Natural killer cell (primary cell): ENCODE results near the gene TPT1. TPM values are rescaled to one million over a fixed set of nuclear protein-coding genes. Genes with fewer than 3 reads are reported as not detected.

Experiments used
- ATAC-seq, 3 donors: fragments of 150-1000 bp in 2 of 3; fragments of 200-7000 bp in 1 of 3; cut with Tn5 transposase; 1 replicate in 1 of 3; 2 replicates in 2 of 3; pipeline ENCODE4 v1.10.0; 2021; ENCODE audit warnings: mild to moderate bottlenecking in 2 of 3, moderate library complexity in 2 of 3
- DNase-seq, 2 donors: peaks; one replicate each; pipeline versions ENCODE4 v3.0.0 to v3.0.0-alpha.2; 2013 to 2021; ENCODE audit warnings: mixed read lengths in 1 of 2
- H3K27ac ChIP-seq: one replicate; pipeline ENCODE4 v1.5.1; 2013; ENCODE audit warnings: mild to moderate bottlenecking, low read length
- H3K27me3 ChIP-seq: one replicate; pipeline ENCODE4 v1.6.1; 2013; ENCODE audit warnings: low read length; ENCODE audit not compliant: control insufficient read depth, insufficient read depth
- H3K36me3 ChIP-seq: one replicate; pipeline ENCODE4 v1.6.1; 2013; ENCODE audit warnings: low read length; ENCODE audit not compliant: control insufficient read depth, insufficient read depth
- H3K4me1 ChIP-seq: one replicate; pipeline ENCODE4 v1.6.1; 2013; ENCODE audit warnings: low read length; ENCODE audit not compliant: control insufficient read depth, insufficient read depth
- H3K4me3 ChIP-seq: one replicate; pipeline ENCODE4 v1.5.1; 2013; ENCODE audit warnings: low read length
- H3K9me3 ChIP-seq: one replicate; pipeline ENCODE4 v1.6.1; 2013; ENCODE audit warnings: low read length; ENCODE audit not compliant: control insufficient read depth, insufficient read depth
- H3K27ac Mint-ChIP-seq, 2 donors: one replicate each; pipeline ENCODE4 v1.8.0; 2022; ENCODE audit warnings: mild to moderate bottlenecking in 2 of 2, mixed read lengths in 2 of 2, moderate library complexity in 1 of 2
- H3K27me3 Mint-ChIP-seq, 2 donors: one replicate each; pipeline ENCODE4 v1.8.0; 2022; ENCODE audit warnings: low read depth in 2 of 2, mixed read lengths in 2 of 2
- H3K36me3 Mint-ChIP-seq: one replicate; pipeline ENCODE4 v1.8.0; 2022; ENCODE audit warnings: mixed read lengths
- H3K4me1 Mint-ChIP-seq, 2 donors: one replicate each; pipeline ENCODE4 v1.8.0; 2022; ENCODE audit warnings: mixed read lengths in 2 of 2
- H3K4me3 Mint-ChIP-seq: one replicate; pipeline ENCODE4 v1.8.0; 2022; ENCODE audit warnings: mild to moderate bottlenecking, moderate library complexity, mixed read lengths
- H3K9me3 Mint-ChIP-seq, 2 donors: one replicate each; pipeline ENCODE4 v1.8.0; 2022; ENCODE audit warnings: mixed read lengths in 2 of 2
- CTCF ChIP-seq: fragments of 200-600 bp; IDR thresholded peaks from one replicate; pipeline ENCODE4 v1.8.0; 2022; ENCODE audit warnings: antibody characterized with exemption
- WGBS: methylation state at CpG from one replicate; pipeline ENCODE4 v1.1.7; 2013; ENCODE audit warnings: missing lambda C conversion rate; ENCODE audit not compliant: insufficient coverage; 5-methylcytosine and 5-hydroxymethylcytosine counted together
- intact Hi-C: fragments of 100-400 bp; cut with micrococcal nuclease; formaldehyde crosslinking; loops from one replicate; pipeline ENCODE4 v1.14.2; 2022
- total RNA-seq, 4 donors: library from RNA; stranded (reverse); fragments of 120-200 nt in 1 of 4; gene quantifications; one replicate each; pipeline versions ENCODE4 v1.2.3 to v1.2.4, GENCODE V29; 2013 to 2022

Gene TPT1
- total RNA-seq, 3 donors from 2014 or later (not counting 1 experiment from before 2014, with no cell fraction given), result 2,606 to 3,166 (median 3,085) TPM

DNA sequence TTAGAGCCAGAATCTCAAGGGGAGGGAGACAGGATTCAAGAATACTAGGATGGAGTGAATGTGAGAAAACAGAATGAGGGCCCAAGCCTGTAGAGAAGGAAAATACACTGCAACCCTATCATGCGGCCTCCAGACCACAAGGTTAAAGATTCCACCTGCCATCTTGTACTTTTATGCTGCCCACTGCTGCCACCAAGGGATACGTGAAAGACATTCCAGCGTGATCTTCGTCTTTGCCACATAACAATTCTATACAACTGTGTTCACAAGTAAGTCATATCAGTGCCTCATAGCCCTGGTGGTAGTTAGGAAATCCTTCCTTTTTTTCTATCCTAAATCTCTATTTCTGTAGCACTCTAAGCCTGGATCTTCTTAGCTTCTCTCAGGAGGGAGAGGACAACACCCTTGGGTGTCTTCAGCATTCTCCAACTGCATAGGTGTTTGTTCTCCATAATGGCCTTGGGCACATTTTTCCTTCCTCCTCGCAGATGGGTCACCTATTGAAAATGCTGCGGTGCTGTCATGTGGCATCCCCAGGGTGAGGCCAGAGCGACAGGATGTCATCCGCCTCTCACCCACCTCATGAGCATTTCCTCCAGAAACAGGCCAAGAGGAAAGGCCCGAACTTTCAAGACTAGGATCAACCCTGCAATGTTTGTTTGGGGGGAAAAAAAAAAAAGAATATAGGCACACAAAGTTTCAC, 13.6 kb downstream of the TPT1 start:
- Histone ChIP-seq H3K4me3 (no peak overlapping the region), H3K27me3 (no peaks in the 10 kb centered on the region), H3K27ac (no peak overlapping the region), H3K9me3 (no peaks in the 10 kb centered on the region), H3K36me3 (no peaks in the 10 kb centered on the region), H3K4me1 (peaks cover 23% of the 10 kb centered on the region)
- ATAC-seq (no peak), DNase-seq (peak in 1 of 2 donors; percentile 38)
- no peaks in the 10 kb centered on the region for H3K27me3 Mint-ChIP-seq
- intact Hi-C loops, result no loop called here
- H3K36me3 Mint-ChIP-seq, result no peaks in the 10 kb centered on the region
- H3K27ac Mint-ChIP-seq, result peak overlapping the region in 1 of 2 donors; percentile 20
- no peaks in the 10 kb centered on the region for H3K9me3 Mint-ChIP-seq
- TF ChIP-seq CTCF, result no peak
- WGBS, result 59% methylated on average over 9 of the region's 9 CpGs
- H3K4me1 Mint-ChIP-seq, result peaks cover 20 to 33% of the 10 kb centered on the region in 2 donors
- no peak overlapping the region for H3K4me3 Mint-ChIP-seq

GRCh38 chr13:45325806-45326205, 15.2 kb downstream of the TPT1 start:
- Histone ChIP-seq H3K4me1 (peaks cover 26% of the 10 kb centered on the region), H3K4me3 (no peak overlapping the region), H3K36me3 (no peaks in the 10 kb centered on the region), H3K9me3 (no peaks in the 10 kb centered on the region), H3K27ac (no peak overlapping the region), H3K27me3 (no peaks in the 10 kb centered on the region)
- no peaks in the 10 kb centered on the region for H3K9me3 Mint-ChIP-seq
- TF ChIP-seq CTCF, result no peak
- 81% methylated on average over 4 of the region's 4 CpGs for WGBS
- DNase-seq, result no peak
- H3K4me1 Mint-ChIP-seq, result peaks cover 17 to 29% of the 10 kb centered on the region in 2 donors
- no peak overlapping the region for H3K4me3 Mint-ChIP-seq
- no peaks in the 10 kb centered on the region for H3K36me3 Mint-ChIP-seq
- no peak overlapping the region for H3K27ac Mint-ChIP-seq
- no peak for ATAC-seq
- H3K27me3 Mint-ChIP-seq, result no peaks in the 10 kb centered on the region
- intact Hi-C loops, result no loop called here

- no peak overlapping the region for H3K27ac Mint-ChIP-seq
- H3K36me3 Mint-ChIP-seq, result no peaks in the 10 kb centered on the region
- intact Hi-C loops, result no loop called here
- H3K4me3 ChIP-seq, result no peak overlapping the region
- H3K4me1 ChIP-seq, result peaks cover 6% of the 10 kb centered on the region
- no peaks in the 10 kb centered on the region for H3K4me1 Mint-ChIP-seq
- no peak for ATAC-seq
- 37% methylated on average over 4 of the region's 4 CpGs for WGBS
- H3K27ac ChIP-seq, result no peak overlapping the region
- no peaks in the 10 kb centered on the region for H3K27me3 Mint-ChIP-seq
- TF ChIP-seq CTCF, result no peak
- H3K4me3 Mint-ChIP-seq, result no peak overlapping the region
- no peaks in the 10 kb centered on the region for H3K36me3 ChIP-seq
- H3K9me3 Mint-ChIP-seq, result no peaks in the 10 kb centered on the region
- no peaks in the 10 kb centered on the region for H3K9me3 ChIP-seq
- no peak for DNase-seq
- H3K27me3 ChIP-seq, result no peaks in the 10 kb centered on the region
These were observed 19.9 kb downstream of the TPT1 start for GRCh38 chr13:45320876-45321629.
